HL-60 (cell line): ENCODE results near the gene CNPY3.
"Not testable (repeated sequence)": the region's sequence is repeated elsewhere in the genome, so short reads cannot be mapped to it uniquely, and the experiment has no call there.

Source experiments
- DNase-seq, 2 experiments: peaks; one replicate each; pipeline ENCODE4 v3.0.0-alpha.2; 2010 to 2020; ENCODE audit warnings: low read depth in 1 of 2, low spot score in 1 of 2
- H3K27ac ChIP-seq: fragments of 250-450 bp; sonication (Bioruptor Pico); replicated peaks from 2 replicates; pipeline ENCODE4 v1.5.1; 2020; ENCODE audit warnings: mild to moderate bottlenecking, moderate library complexity
- H3K27me3 ChIP-seq: fragments of 250-450 bp; sonication (Bioruptor Pico); 2 replicates; pipeline ENCODE4 v1.5.1; 2021; ENCODE audit warnings: mild to moderate bottlenecking, moderate library complexity; ENCODE audit not compliant: insufficient read depth, poor library complexity, severe bottlenecking
- H3K4me3 ChIP-seq: replicated peaks from 2 replicates; pipeline ENCODE4 v1.5.1; 2011; ENCODE audit warnings: mild to moderate bottlenecking, control low read depth, low read length; ENCODE audit not compliant: insufficient read depth
- CTCF ChIP-seq: IDR thresholded peaks from one replicate; pipeline ENCODE4 v1.5.1; 2011; ENCODE audit warnings: low read length, control low read depth, inconsistent platforms; ENCODE audit not compliant: insufficient read depth
- GABPA ChIP-seq: IDR thresholded peaks from 2 replicates; pipeline ENCODE4 v1.6.1; 2012; ENCODE audit warnings: low read depth
- POLR2AphosphoS5 ChIP-seq: IDR thresholded peaks from 2 replicates; pipeline ENCODE4 v1.6.1; 2012; ENCODE audit warnings: low read depth
- REST ChIP-seq: IDR thresholded peaks from 2 replicates; pipeline ENCODE4 v1.6.1; 2012; ENCODE audit warnings: low read depth; ENCODE audit not compliant: insufficient replicate concordance
- SPI1 ChIP-seq: IDR thresholded peaks from 2 replicates; pipeline ENCODE4 v1.6.1; 2012; ENCODE audit warnings: low read depth, mild to moderate bottlenecking, borderline replicate concordance

Gene CNPY3

GRCh38 chr6:42947950-42948349, 18.7 kb downstream of the CNPY3 start:
- Histone ChIP-seq H3K4me3 (no peak overlapping the region), H3K27me3 (no peaks in the 10 kb centered on the region), H3K27ac (no peak overlapping the region)
- no peak for DNase-seq
- TF ChIP-seq SPI1 (no peak), CTCF (no peak), POLR2AphosphoS5 (no peak), GABPA (no peak), REST (no peak)

GRCh38 chr6:42952389-42952788, 23.1 kb downstream of the CNPY3 start:
- DNase-seq, result no peak
- TF ChIP-seq REST (no peak), POLR2AphosphoS5 (no peak)
- Histone ChIP-seq H3K27ac (no peak overlapping the region), H3K27me3 (no peaks in the 10 kb centered on the region), H3K4me3 (no peak overlapping the region)

GRCh38 chr6:42954405-42954804, 25.1 kb downstream of the CNPY3 start:
- H3K4me3 ChIP-seq, H3K27me3 ChIP-seq, H3K27ac ChIP-seq, DNase-seq: not testable (repeated sequence)

- no peak for DNase-seq
- Histone ChIP-seq H3K27me3 (no peaks in the 10 kb centered on the region), H3K4me3 (no peak overlapping the region), H3K27ac (no peak overlapping the region)
- TF ChIP-seq POLR2AphosphoS5 (no peak), REST (no peak)
Observed at GRCh38 chr6:42958125-42958524, 28.8 kb downstream of the CNPY3 start.

GRCh38 chr6:42959917-42960242, 30.6 kb downstream of the CNPY3 start:
- no peak for TF ChIP-seq GABPA
- no peak for TF ChIP-seq SPI1
- TF ChIP-seq CTCF, result no peak
- TF ChIP-seq POLR2AphosphoS5, result no peak
- TF ChIP-seq REST, result no peak
- no peak for DNase-seq
- Histone ChIP-seq H3K27ac (no peak overlapping the region), H3K27me3 (no peaks in the 10 kb centered on the region), H3K4me3 (no peak overlapping the region)
